CD4-positive, alpha-beta T cell treated with Interleukin-17A for 4 hours (primary cell): ENCODE measurements around the gene COL8A1.

Experiments used
- DNase-seq: peaks from one replicate; pipeline ENCODE4 v3.0.0-alpha.2; 2020; ENCODE audit warnings: mixed read lengths

The COL8A1 gene

GRCh38 chr3:99640214-99640851 is 1.9 kb downstream of the COL8A1 start:
- DNase-seq: no peak

- no peak for DNase-seq
Measured at GRCh38 chr3:99641480-99641879, 3.1 kb downstream of the COL8A1 start.

GRCh38 chr3:99641982-99642381 is 3.6 kb downstream of the COL8A1 start:
- DNase-seq: no peak

- no peak for DNase-seq
Measured at GRCh38 chr3:99644017-99644416, 5.6 kb downstream of the COL8A1 start.

GRCh38 chr3:99644746-99645145 is 6.4 kb downstream of the COL8A1 start:
- no peak for DNase-seq

- no peak for DNase-seq
Measured at GRCh38 chr3:99645277-99646106, 7.1 kb downstream of the COL8A1 start.

GRCh38 chr3:99646107-99646435 is 7.7 kb downstream of the COL8A1 start:
- DNase-seq: no peak

GRCh38 chr3:99647081-99647480 is 8.7 kb downstream of the COL8A1 start:
- DNase-seq: no peak

GRCh38 chr3:99648101-99648500 is 9.7 kb downstream of the COL8A1 start:
- DNase-seq: no peak

- no peak for DNase-seq
Measured at GRCh38 chr3:99648516-99648915, 10.1 kb downstream of the COL8A1 start.

GRCh38 chr3:99651531-99651930 is 13.1 kb downstream of the COL8A1 start:
- DNase-seq: no peak

GRCh38 chr3:99656624-99657023 is 18.2 kb downstream of the COL8A1 start:
- DNase-seq: no peak

- no peak for DNase-seq
Measured at GRCh38 chr3:99658274-99658673, 19.9 kb downstream of the COL8A1 start.

GRCh38 chr3:99659032-99659431 is 20.6 kb downstream of the COL8A1 start:
- no peak for DNase-seq

- DNase-seq: no peak
Measured at GRCh38 chr3:99659951-99660350, 21.6 kb downstream of the COL8A1 start.

- DNase-seq: no peak
Measured at GRCh38 chr3:99662838-99663570, 24.6 kb downstream of the COL8A1 start.

GRCh38 chr3:99663977-99664376 is 25.6 kb downstream of the COL8A1 start:
- DNase-seq: no peak

- no peak for DNase-seq
Measured at GRCh38 chr3:99665017-99665416, 26.6 kb downstream of the COL8A1 start.

GRCh38 chr3:99666201-99666600 is 27.8 kb downstream of the COL8A1 start:
- no peak for DNase-seq

GRCh38 chr3:99668044-99668443 is 29.6 kb downstream of the COL8A1 start:
- no peak for DNase-seq

GRCh38 chr3:99669879-99670555 is 31.6 kb downstream of the COL8A1 start:
- DNase-seq: no peak

- no peak for DNase-seq
Measured at GRCh38 chr3:99670556-99670950, 32.2 kb downstream of the COL8A1 start.

GRCh38 chr3:99674086-99674789 is 35.8 kb downstream of the COL8A1 start:
- DNase-seq: no peak
